SK-N-SH treated with all-trans-retinoic acid at 6 μM for 48 hours (cell line): Measurements from ENCODE around the gene HTD2.

Experiments used
- ISL1 ChIP-seq: fragments of 250-450 bp; sonication (Bioruptor Pico); IDR thresholded peaks from 2 replicates; pipeline ENCODE4 v2.1.2; 2022; ENCODE audit warnings: mild to moderate bottlenecking, moderate library complexity
- RARB ChIP-seq: fragments of 250-450 bp; sonication (Bioruptor Pico); IDR thresholded peaks from 2 replicates; pipeline ENCODE4 v1.8.0; 2021; ENCODE audit warnings: mild to moderate bottlenecking, moderate library complexity
- TCF4 ChIP-seq: fragments of 250-450 bp; sonication (Bioruptor Pico); IDR thresholded peaks from 2 replicates; pipeline ENCODE4 v1.8.0; 2021; ENCODE audit warnings: mild to moderate bottlenecking, moderate library complexity, borderline replicate concordance
- ZFP3 ChIP-seq: fragments of 250-450 bp; sonication (Bioruptor Pico); IDR thresholded peaks from 2 replicates; pipeline ENCODE4 v1.5.0; 2020; ENCODE audit warnings: mild to moderate bottlenecking, moderate library complexity
- ZNF565 ChIP-seq: fragments of 450-650 bp; formaldehyde crosslinking; conservative IDR thresholded peaks from 2 replicates; pipeline ENCODE4 v1.5.0; 2020; ENCODE audit warnings: low read depth, mild to moderate bottlenecking, moderate library complexity
- ZNF70 ChIP-seq: fragments of 450-650 bp; formaldehyde crosslinking; IDR thresholded peaks from 2 replicates; pipeline ENCODE4 v1.5.0; 2020; ENCODE audit warnings: mild to moderate bottlenecking, moderate library complexity
- ZNF8 ChIP-seq: fragments of 450-650 bp; formaldehyde crosslinking; IDR thresholded peaks from 2 replicates; pipeline ENCODE4 v1.5.0; 2020; ENCODE audit warnings: mild to moderate bottlenecking, moderate library complexity
- TF ChIP-seq, protein P1 (sequence below): fragments of 250-450 bp; sonication (Bioruptor Pico); IDR thresholded peaks from 2 replicates; pipeline ENCODE4 v1.8.0; 2020; ENCODE audit warnings: mild to moderate bottlenecking, moderate library complexity, borderline replicate concordance

DNA sequence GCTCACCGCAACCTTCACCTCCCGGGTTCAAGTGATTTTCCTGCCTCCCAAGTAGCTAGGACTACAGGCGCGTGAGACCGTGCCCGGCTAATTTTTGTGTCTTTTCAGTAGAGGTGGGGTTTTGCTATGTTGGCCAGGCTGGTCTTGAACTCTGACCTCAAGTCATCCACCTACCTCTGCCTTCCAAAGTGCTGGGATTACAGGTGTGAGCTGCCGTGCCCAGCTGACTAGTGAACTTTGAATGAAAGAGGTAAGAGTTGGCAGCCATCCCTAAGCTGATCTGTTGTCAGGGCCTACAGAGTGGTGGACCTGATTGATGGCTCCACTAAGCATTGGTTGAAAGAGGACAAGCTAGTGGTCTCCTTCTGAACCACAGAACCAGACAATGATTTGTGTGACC lies 41.7 kb downstream of the HTD2 start:
- TF ChIP-seq ZFP3 (no peak), RARB (CRISPR knock-in tag) (no peak), ISL1 (CRISPR knock-in tag) (no peak), ZNF70 (no peak), TCF4 (no peak), ZNF565 (CRISPR knock-in tag) (no peak), ZNF8 (no peak)
- TF ChIP-seq, protein P1, sequence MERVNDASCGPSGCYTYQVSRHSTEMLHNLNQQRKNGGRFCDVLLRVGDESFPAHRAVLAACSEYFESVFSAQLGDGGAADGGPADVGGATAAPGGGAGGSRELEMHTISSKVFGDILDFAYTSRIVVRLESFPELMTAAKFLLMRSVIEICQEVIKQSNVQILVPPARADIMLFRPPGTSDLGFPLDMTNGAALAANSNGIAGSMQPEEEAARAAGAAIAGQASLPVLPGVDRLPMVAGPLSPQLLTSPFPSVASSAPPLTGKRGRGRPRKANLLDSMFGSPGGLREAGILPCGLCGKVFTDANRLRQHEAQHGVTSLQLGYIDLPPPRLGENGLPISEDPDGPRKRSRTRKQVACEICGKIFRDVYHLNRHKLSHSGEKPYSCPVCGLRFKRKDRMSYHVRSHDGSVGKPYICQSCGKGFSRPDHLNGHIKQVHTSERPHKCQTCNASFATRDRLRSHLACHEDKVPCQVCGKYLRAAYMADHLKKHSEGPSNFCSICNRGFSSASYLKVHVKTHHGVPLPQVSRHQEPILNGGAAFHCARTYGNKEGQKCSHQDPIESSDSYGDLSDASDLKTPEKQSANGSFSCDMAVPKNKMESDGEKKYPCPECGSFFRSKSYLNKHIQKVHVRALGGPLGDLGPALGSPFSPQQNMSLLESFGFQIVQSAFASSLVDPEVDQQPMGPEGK (CRISPR knock-in tag) = no peak
